ENCODE measurements around the gene ITGB2. TPM values are rescaled to one million over a fixed set of nuclear protein-coding genes. Genes with fewer than 3 reads are reported as not detected.

ITGB2 gene
- total RNA-seq, 6 donors from 2014 or later: 73.1 to 435 (median 149) TPM

GRCh38 chr21:44846485-44847260 lies 74.0 kb downstream of the ITGB2 start:
- ATAC-seq (ENCODE audit: low FRiP score in 2 of 2) (peak; percentile 68 to 73), DNase-seq (peak in 1 of 2 donors; percentile 80)
- TF ChIP-seq POLR2A (IDR thresholded peaks at IDR 0.05) (no peak), EP300 (IDR thresholded peaks at IDR 0.05) (no peak), POLR2AphosphoS5 (IDR thresholded peaks at IDR 0.05) (no peak)
- TF ChIP-seq, protein P1, sequence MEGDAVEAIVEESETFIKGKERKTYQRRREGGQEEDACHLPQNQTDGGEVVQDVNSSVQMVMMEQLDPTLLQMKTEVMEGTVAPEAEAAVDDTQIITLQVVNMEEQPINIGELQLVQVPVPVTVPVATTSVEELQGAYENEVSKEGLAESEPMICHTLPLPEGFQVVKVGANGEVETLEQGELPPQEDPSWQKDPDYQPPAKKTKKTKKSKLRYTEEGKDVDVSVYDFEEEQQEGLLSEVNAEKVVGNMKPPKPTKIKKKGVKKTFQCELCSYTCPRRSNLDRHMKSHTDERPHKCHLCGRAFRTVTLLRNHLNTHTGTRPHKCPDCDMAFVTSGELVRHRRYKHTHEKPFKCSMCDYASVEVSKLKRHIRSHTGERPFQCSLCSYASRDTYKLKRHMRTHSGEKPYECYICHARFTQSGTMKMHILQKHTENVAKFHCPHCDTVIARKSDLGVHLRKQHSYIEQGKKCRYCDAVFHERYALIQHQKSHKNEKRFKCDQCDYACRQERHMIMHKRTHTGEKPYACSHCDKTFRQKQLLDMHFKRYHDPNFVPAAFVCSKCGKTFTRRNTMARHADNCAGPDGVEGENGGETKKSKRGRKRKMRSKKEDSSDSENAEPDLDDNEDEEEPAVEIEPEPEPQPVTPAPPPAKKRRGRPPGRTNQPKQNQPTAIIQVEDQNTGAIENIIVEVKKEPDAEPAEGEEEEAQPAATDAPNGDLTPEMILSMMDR (IDR thresholded peaks at IDR 0.05): no peak
- 11 to 29% methylated on average over 12 to 23 of the region's 27 CpGs for WGBS, 2 donors
- Histone ChIP-seq H3K4me1 (peaks cover 18 to 21% (median 20%) of the 10 kb centered on the region in 4 donors), H3K36me3 (peaks cover 22 to 36% (median 31%) of the 10 kb centered on the region in 4 donors), H3K27me3 (no peaks in the 10 kb centered on the region), H3K27ac (peak overlapping the region in 3 of 4 donors; percentile 17 to 48 (median 42)), H3K4me3 (peak overlapping the region in 1 of 4 donors; percentile 46), H3K9me3 (no peaks in the 10 kb centered on the region)

DNA sequence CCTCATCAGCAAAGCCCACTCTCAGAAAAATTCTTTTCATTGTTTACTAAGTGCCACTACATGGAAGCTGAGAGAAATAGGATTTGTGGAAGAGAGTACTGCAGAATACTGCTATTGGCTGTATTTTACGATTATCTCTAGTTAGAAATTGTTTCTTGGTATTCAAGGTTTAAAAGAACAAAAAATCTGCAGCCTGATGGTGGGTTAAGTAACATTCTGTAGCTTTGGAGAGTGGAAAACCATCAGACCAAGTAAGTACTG lies 74.5 kb downstream of the ITGB2 start:
- DNase-seq (no peak), ATAC-seq (ENCODE audit: low FRiP score in 2 of 2) (no peak)
- H3K4me3 ChIP-seq: peak overlapping the region in 3 of 4 donors; percentile 25 to 46 (median 37)
- 0 to 10% methylated on average over 1 of the region's 1 CpG for WGBS, 2 donors
- peak overlapping the region in 2 of 4 donors; percentile 42 to 48 for H3K27ac ChIP-seq
- H3K36me3 ChIP-seq: peaks cover 22 to 31% (median 27%) of the 10 kb centered on the region in 4 donors
- no peaks in the 10 kb centered on the region for H3K27me3 ChIP-seq
- no peak for TF ChIP-seq POLR2AphosphoS5 (IDR thresholded peaks at IDR 0.05)
- TF ChIP-seq POLR2A (IDR thresholded peaks at IDR 0.05): no peak
- TF ChIP-seq, protein P1 (IDR thresholded peaks at IDR 0.05): no peak
- no peak for TF ChIP-seq EP300 (IDR thresholded peaks at IDR 0.05)
- H3K4me1 ChIP-seq: peaks cover 18 to 21% (median 20%) of the 10 kb centered on the region in 4 donors
- H3K9me3 ChIP-seq: no peaks in the 10 kb centered on the region

- peak overlapping the region in 2 of 4 donors; percentile 42 to 48 for H3K27ac ChIP-seq
- DNase-seq (peak; percentile 78 to 93), ATAC-seq (ENCODE audit: low FRiP score in 2 of 2) (peak; percentile 76 to 79)
- H3K9me3 ChIP-seq: no peaks in the 10 kb centered on the region
- peak in 1 of 4 donors; percentile 19 for TF ChIP-seq POLR2A (IDR thresholded peaks at IDR 0.05)
- peak in 1 of 4 donors; percentile 18 for TF ChIP-seq EP300 (IDR thresholded peaks at IDR 0.05)
- TF ChIP-seq POLR2AphosphoS5 (IDR thresholded peaks at IDR 0.05): peak in 1 of 2 donors; percentile 40
- TF ChIP-seq, protein P1 (IDR thresholded peaks at IDR 0.05): peak in 3 of 6 experiments; percentile 11 to 42 (median 25)
- no peaks in the 10 kb centered on the region for H3K27me3 ChIP-seq
- H3K4me3 ChIP-seq: peak overlapping the region in 3 of 4 donors; percentile 25 to 46 (median 37)
- H3K4me1 ChIP-seq: peaks cover 18 to 21% (median 20%) of the 10 kb centered on the region in 4 donors
- H3K36me3 ChIP-seq: peaks cover 17 to 25% (median 21%) of the 10 kb centered on the region in 4 donors
- WGBS, 2 donors: 6 to 36% methylated on average over 5 to 33 of the region's 34 CpGs
Observed at GRCh38 chr21:44845418-44846223, 75.1 kb downstream of the ITGB2 start.

GRCh38 chr21:44844256-44844655 lies 76.4 kb downstream of the ITGB2 start:
- Histone ChIP-seq H3K4me1 (peaks cover 18 to 21% (median 20%) of the 10 kb centered on the region in 4 donors), H3K36me3 (peaks cover 4 to 12% (median 8%) of the 10 kb centered on the region in 4 donors), H3K9me3 (no peaks in the 10 kb centered on the region), H3K27ac (no peak overlapping the region), H3K4me3 (no peak overlapping the region), H3K27me3 (no peaks in the 10 kb centered on the region)
- WGBS, 2 donors: 77 to 83% methylated on average over 14 to 16 of the region's 16 CpGs
- ATAC-seq (ENCODE audit: low FRiP score in 2 of 2) (no peak), DNase-seq (no peak)
- TF ChIP-seq POLR2A (IDR thresholded peaks at IDR 0.05) (no peak), POLR2AphosphoS5 (IDR thresholded peaks at IDR 0.05) (no peak), EP300 (IDR thresholded peaks at IDR 0.05) (no peak)
- TF ChIP-seq, protein P1 (IDR thresholded peaks at IDR 0.05): no peak
